VCaP (cell line): ENCODE measurements around the gene GLYATL3.
"Not testable (repeated sequence)": the region's sequence is repeated elsewhere in the genome, so short reads cannot be mapped to it uniquely, and the experiment has no call there.

Experiments used
- H3K27ac ChIP-seq: fragments of 450-650 bp; 2 replicates; pipeline ENCODE4 v1.5.1; 2017
- TF ChIP-seq, protein P1 (sequence below): fragments of 450-650 bp; conservative IDR thresholded peaks from 2 replicates; pipeline ENCODE4 v1.5.1; 2017; ENCODE audit warnings: mild to moderate bottlenecking, moderate library complexity

Gene GLYATL3

DNA sequence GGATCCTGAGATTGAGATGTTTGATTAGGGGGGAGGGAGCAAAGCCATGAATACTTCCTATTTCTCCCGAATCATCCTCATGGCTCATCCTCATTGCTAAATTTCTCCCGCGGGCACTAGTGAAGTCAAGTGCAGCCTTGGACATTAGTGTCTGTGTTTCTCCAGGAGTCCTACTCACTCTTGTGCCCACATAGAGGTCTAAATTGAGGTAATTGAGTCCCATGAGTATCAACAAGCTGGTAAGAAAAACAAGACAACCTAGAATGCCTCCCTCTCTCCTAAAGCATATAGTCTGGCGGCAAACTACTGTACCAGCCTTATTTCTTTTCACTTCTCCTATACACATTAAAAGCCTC lies 36.1 kb upstream of the GLYATL3 start:
- TF ChIP-seq, protein P1, sequence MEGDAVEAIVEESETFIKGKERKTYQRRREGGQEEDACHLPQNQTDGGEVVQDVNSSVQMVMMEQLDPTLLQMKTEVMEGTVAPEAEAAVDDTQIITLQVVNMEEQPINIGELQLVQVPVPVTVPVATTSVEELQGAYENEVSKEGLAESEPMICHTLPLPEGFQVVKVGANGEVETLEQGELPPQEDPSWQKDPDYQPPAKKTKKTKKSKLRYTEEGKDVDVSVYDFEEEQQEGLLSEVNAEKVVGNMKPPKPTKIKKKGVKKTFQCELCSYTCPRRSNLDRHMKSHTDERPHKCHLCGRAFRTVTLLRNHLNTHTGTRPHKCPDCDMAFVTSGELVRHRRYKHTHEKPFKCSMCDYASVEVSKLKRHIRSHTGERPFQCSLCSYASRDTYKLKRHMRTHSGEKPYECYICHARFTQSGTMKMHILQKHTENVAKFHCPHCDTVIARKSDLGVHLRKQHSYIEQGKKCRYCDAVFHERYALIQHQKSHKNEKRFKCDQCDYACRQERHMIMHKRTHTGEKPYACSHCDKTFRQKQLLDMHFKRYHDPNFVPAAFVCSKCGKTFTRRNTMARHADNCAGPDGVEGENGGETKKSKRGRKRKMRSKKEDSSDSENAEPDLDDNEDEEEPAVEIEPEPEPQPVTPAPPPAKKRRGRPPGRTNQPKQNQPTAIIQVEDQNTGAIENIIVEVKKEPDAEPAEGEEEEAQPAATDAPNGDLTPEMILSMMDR: no peak
- peak overlapping the region; percentile 80 for H3K27ac ChIP-seq

DNA sequence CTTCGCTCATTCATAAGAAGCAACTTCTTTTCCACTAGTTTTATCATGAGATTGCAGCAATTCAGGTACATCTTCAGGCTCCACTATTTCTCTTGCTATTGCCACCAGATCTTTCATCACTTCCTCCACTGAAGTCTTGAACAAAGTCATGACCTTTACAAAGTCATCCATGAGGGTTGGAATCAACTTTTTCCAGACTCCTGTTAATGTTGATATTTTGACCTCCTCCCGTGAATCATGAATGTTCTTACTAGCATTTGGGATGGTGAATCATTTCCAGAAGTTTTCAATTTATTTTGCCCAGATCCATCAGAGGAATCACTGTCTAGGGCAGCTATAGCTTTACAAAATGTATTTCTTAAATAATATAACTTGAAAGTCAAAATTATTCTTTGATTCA lies 35.0 kb upstream of the GLYATL3 start:
- no peak overlapping the region for H3K27ac ChIP-seq
- TF ChIP-seq, protein P1: no peak

DNA sequence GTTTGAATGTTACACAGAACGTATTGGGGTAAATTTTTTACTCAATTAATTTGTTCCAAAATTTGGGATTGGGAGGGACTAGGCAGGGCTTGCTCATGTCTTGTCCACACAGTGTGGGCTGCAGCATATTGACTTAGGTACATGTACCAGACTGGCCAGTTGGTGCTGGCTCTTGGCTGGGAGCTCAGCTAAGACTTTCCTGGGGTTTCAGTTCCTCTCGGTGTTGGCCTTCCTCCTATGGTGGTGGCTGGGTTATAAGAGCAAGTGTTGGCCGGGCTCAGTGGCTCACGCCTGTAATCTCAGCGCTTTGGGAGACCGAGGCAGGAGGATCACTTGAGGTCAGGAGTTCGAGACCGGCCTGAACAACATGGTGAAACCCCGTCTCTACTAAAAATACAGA lies 31.7 kb upstream of the GLYATL3 start:
- TF ChIP-seq, protein P1: no peak
- H3K27ac ChIP-seq: no peak overlapping the region

DNA sequence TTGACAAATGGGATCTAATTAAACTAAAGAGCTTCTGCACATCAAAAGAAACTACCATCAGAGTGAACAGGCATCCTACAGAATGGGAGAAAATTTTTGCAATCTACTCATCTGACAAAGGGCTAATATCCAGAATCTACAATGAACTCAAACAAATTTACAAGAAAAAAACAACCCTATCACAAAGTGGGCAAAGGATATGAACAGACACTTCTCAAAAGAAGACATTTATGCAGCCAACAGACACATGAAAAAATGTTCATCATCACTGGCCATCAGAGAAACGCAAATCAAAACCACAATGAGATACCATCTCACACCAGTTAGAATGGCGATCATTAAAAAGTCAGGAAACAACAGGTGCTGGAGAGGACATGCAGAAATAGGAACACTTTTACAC lies 23.2 kb upstream of the GLYATL3 start:
- not testable (repeated sequence) for H3K27ac ChIP-seq

DNA sequence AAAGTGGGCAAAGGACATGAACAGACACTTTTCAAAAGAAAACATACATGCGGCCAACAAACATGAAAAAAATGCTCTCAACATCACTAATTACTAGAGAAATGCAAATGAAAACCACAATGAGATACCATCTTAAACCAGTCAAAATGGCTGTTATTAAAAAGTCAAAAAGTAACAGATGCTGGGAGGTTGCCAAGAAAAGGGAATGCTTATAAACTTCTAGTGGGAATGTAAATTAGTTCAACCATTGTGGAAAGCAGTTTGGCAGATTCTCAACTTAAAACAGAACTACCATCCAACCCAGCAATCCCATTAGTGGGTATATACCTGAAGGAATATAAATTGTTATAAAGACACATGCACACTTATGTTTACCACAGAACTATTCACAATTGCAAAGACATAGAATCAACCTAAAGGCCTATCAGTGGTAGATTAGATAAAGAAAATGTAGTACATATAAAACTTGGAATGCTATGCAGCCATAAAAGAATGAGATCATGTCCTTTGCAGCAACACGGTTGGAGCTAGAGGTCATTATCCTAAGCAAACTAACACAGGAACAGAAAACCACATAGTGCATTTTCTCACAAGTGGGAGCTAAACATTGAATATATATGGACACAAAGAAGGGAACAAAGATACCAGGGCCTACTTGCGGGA lies 20.3 kb upstream of the GLYATL3 start:
- TF ChIP-seq, protein P1: no peak
- H3K27ac ChIP-seq: no peak overlapping the region

DNA sequence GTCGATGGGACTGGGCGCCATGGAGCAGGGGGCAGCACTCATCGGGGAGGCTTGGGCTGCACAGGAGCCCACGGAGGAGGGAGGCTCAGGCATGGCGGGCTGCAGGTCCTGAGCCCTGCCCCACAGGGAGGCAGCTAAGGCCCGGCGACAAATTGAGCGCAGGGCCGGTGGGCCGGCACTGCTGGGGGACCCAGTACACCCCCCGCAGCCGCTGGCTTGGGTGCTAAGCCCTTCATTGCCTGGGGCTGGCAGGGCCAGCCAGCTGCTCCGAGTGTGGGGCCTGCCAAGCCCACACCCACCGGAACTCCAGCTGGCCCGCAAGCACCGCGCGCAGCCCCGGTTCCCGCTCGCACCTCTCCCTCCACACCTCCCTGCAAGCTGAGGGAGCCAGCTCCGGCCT lies 17.9 kb upstream of the GLYATL3 start:
- H3K27ac ChIP-seq: not testable (repeated sequence)

DNA sequence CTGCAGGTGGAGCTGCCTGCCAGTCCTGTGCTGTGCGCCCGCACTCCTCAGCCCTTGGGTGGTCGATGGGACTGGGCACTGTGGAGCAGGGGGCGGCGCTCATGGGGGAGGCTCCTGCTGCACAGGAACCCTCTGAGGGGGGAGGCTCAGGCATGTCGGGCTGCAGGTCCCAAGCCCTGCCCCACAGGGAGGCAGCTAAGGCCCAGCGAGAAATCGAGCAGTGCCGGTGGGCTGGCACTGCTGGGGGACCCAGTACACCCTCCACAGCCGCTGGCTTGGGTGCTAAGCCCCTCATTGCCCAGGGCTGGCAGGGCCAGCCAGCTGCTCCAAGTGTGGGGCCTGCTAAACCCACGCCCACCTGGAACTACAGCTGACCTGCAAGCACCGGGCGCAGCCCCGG lies 16.3 kb upstream of the GLYATL3 start:
- H3K27ac ChIP-seq: not testable (repeated sequence)

DNA sequence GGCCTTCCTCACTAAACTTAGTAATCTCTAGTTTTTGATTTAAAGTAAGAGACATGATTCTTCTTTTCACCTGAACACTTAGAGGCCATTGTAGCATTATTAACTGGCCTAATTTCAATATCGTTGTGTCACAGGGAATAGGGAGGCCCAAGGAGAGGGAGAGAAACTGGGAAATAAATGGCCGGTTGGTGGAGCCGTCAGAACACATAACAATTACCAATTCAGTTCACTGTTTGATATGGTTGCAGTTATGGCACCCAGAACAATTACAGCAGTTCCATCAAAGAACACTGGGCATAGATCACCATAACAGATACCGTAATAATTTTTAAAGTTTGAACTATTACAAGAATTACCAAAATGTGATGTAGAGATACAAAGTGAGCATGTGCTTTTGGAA lies 9.1 kb upstream of the GLYATL3 start:
- no peak overlapping the region for H3K27ac ChIP-seq
- TF ChIP-seq, protein P1: peak; percentile 29

DNA sequence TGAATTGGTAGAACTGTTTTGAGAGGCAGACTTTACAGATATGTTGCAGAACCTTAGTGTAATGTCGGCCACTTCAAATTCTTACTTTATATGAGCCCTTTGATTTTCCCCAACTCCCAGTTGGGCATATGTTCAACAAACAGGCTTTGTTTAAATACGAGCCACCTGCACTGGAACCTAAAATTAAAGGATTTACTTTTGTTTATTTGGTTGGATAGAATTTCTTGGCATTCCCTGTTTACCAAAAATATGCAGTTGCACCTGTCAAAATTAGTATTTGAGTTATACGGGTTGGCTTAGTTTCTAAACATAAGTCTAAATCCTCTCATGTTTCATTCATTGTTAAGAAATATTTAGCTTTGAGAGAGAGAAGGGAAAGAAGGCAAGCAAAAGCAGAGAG lies 2.4 kb upstream of the GLYATL3 start:
- H3K27ac ChIP-seq: no peak overlapping the region
- TF ChIP-seq, protein P1: no peak
